ENCODE data around the gene ST6GALNAC3.
"Not testable (repeated sequence)": the region's sequence is repeated elsewhere in the genome, so short reads cannot be mapped to it uniquely, and the experiment has no call there.

The ST6GALNAC3 gene

DNA sequence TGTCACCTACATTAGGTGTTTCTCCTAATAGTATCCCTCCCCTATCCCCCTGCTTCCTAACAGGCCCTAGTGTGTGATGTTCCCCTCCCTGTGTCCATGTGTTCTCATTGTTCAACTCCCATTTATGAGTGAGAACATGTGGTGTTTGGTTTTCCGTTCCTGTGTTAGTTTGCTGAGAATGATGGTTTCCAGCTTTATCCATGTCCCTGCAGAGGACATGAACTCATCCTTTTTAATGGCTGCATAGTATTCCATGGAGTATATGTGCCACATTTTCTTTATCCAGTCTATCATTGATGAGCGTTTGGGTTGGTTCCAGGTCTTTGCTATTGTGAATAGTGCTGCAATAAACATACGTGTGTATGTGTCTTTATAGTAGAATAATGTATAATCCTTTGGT is 267.3 kb downstream of the ST6GALNAC3 start:
- not testable (repeated sequence) for DNase-seq (ENCODE audit: low spot score)

DNA sequence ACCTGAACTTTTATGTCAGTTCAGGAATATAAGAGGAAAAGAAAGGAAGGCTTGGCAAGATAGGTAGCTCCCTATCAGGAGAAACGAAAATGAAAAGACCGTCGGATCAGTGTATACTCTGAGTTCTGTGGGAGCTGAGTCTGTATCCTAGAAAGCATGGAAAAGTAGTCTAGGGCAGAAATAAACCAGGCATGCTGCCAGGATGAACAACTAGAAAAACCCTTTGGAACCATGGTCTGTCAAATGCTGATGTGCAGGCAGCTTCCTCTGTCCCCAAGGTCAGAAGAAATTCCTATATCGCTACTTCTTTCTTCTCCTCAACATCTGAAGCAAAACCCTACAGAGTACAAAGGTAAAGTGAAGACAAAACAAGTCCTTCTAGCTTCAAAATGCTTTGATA is 268.8 kb downstream of the ST6GALNAC3 start:
- no peak for DNase-seq (ENCODE audit: low spot score)

DNA sequence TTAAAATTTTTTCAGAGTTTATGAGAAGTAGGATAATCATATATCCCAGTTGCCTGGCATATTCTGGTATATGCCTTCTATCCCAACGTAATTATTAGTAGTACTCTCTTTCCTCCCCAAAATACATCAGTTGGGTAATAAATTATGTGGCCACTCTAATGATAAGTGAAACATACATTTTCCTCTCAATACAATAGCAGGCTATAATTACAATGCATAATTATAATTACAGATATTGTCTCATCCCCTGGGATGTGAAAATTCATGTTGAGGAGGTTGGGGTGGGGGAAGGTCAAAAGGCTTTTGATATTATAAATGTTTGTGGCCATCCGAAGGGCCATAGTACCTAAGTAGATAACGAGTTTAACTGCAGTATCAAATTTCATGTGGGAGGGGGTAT is 277.1 kb downstream of the ST6GALNAC3 start:
- no peak for DNase-seq (ENCODE audit: low spot score)

DNA sequence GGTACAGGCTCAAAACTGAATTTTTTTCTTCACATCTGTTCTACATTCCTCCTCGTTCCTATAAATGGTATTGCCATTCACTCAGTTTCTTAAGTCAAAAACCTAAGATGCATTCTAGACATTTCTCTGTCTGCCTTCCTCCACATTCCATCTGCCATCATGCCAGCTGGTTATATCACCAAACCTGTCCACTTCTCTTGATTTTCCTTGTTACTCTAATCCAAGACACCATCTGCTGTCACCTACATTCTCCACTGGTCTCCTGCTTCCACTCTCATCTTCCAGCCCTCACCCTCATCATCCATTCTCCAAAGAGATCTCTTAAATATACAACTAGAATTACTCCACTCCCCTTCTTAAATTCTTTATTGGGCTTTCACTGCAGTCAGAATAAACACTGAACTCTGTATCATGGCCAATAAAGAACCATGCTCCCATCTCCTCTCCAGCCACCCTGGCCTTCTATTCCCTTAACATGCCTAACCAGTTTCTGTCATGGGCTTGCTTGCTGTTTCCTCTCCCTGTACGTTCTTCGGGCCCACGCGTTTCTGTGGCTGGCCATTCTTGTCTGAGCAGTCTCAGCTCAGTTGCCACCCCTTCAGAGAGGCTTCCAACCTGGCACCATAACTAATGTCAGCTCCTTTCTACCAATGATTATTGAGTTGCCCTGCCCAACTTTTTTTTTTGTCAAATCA is 278.3 kb downstream of the ST6GALNAC3 start:
- DNase-seq (ENCODE audit: low spot score): no peak

DNA sequence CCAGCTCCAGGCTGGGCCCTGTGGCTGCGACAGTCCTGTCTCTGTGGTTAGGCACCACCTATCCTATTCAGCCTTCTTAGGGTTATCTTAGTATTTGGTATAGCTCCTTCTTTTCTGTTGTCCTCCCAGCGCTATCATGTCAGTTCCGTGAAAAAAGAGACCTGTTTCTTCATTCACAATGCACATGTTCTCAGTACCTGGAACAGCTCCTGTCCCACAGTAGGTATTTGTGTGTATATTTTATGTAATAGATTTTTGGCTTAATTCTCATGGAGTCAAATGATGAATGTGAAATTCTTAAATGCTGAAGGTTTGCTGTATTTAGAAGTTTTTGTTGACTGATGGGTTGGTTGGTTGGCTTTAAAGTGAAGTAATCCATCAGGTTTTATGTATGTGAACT is 279.7 kb downstream of the ST6GALNAC3 start:
- DNase-seq (ENCODE audit: low spot score): no peak

DNA sequence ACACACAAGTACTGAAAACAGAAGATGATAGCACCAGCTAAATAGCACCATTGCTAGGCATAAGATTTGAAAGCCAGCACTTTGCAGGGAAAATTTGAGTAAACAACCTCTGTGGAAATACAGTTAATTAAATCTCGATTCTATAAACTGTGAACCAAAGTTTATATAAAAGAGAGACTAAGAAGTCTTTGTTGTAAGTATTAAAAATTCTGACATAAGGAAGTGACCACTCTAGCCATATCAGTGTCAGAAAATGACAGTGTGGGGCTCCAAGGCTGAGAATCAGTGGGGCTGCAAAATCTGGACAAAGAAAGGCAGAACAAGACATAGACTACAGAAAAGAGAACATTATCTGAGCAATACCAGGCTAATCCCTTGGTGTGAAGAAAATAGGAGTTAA is 292.2 kb downstream of the ST6GALNAC3 start:
- no peak for DNase-seq (ENCODE audit: low spot score)

DNA sequence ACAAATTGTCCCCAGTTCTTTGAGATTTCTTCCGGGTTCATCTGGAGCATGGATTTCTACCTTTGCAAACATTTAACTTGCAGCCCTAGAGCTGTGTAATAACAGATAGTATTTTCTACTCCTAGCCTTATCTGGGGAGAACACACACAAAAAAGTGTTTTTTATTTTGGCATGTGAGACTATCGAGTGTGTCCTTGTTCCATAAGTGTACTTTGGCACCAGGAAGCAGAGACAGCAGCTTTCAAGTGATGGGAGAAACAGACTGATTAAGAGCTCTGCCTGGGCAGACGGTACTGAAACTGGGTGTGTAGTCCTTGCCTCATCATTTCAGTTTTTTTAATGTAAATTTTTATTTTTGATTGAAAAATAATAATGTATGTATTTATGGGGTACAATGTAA is 297.4 kb downstream of the ST6GALNAC3 start:
- DNase-seq (ENCODE audit: low spot score): peak; percentile 39

DNA sequence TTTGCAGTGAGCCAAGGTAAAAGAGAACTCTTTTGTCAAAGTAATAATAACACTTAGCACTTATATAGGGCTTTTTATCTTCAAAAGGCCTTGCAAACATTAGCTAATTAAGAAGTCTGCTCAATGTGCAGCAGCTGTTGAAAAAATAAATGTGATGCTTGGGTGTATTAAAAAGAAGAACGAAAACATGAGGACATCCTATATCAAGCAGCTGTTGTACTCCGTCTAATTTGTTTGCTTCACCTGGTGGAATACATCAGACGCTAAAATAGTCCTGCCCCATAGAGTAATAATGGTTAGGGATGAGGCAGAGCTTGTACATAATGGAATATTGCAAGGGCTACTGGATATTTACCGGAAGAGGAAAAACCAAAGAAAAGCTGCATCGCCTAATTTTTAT is 299.5 kb downstream of the ST6GALNAC3 start:
- DNase-seq (ENCODE audit: low spot score): no peak

DNA sequence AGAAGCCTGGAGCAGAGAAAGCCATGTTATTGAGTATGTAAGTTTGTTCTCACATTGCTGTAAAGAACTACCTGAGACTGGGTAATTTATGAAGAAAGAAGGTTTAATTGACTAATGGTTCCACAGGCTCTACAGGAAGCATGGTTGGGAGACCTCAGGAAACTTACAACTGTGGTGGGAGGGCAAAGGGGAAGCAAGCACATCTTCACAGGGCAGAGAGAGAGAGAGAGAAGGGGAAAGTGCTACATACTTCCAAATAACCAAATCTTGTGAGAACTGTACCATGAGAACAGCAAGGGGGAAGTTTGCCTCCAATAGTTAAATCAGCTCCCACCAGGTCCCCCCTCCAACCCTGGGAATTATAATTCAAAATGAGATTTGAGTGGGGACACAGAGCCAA is 302.7 kb downstream of the ST6GALNAC3 start:
- DNase-seq (ENCODE audit: low spot score): no peak

DNA sequence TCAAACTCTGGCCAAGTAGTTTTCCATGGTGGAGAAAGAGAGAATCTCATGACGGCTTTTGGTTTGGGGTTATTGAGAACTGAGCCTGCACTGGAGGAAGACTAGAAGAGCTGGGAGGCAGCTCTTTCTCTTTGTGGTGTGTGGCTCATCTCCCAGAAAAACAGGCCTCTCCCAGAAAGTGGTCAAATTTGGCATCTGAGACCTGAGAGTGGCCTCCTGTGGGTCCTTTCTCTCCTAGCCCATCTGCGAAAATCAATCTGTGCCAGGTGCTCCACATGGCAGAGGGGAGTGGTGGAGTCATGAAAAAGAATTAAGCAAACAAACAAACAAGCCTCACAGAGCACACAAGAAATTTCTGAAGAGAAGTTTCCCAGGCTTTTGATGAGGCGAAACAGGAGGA is 305.0 kb downstream of the ST6GALNAC3 start:
- no peak for DNase-seq (ENCODE audit: low spot score)

DNA sequence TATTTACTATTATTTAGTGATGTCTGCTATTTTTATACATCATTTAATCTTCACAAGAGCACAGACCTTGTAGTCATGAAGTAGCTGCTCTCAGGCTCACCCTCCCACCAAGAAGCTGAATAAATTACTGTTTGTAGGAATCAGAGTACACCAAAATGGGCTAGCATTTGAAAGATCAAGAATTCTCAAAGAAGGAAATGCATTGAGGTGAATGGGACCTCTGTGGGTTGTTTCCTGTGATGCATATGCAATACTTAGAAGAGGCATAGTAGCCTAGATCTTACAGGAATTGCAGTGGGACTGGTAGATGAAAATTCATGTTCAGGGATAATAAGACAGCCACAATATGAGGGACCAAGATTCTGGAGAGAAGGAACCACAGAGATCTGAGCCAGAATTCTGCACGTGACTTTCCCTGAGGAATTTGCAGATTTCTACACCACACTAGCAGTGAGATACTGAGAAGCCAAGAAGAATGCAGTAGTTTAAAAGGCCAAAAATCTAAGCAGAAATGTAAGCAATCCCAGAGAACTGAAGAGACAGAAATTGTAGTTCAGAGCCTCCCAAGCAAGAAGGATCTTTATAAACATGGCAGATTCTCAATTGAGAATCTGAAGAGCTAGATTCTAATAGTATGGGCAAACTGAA is 307.0 kb downstream of the ST6GALNAC3 start:
- DNase-seq (ENCODE audit: low spot score): no peak

DNA sequence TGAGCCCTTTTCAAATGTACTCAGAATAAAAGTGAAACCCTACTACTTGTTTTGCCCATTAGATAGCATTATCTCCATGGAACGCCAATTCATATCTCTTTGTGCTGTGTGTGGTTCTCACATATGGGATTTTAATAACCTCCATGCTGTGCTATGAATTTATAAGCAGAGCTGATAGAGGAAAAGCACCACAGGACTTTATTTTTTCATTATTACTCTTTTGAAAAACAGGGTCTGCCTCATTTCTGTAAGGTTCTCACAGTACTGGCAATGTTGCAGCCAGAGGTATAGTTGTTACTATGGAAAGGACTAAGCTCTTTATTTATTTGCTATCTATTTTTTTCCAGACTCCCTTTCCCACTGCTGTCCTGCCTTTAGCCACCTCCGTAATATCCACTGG is 313.7 kb downstream of the ST6GALNAC3 start:
- DNase-seq (ENCODE audit: low spot score): no peak

DNA sequence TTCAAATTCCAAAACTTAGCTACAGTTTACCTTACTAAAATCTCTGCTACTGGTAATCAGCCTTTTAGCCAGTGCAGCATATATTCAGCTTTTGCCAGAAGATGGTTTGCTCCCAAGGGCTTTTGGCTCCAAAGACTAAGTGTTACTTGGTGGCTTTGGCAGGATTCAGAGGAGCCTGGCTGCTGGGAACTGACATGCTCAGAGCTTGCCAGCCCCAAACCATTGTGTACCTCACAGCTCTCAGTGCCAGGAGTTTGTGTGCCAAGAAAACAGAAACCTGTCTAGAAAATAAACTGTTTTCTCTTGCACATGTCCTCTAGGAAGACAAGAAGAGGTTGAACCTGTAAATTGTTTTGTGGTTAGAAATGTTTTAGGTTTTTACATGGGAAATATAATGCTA is 315.9 kb downstream of the ST6GALNAC3 start:
- DNase-seq (ENCODE audit: low spot score): peak; percentile 79

DNA sequence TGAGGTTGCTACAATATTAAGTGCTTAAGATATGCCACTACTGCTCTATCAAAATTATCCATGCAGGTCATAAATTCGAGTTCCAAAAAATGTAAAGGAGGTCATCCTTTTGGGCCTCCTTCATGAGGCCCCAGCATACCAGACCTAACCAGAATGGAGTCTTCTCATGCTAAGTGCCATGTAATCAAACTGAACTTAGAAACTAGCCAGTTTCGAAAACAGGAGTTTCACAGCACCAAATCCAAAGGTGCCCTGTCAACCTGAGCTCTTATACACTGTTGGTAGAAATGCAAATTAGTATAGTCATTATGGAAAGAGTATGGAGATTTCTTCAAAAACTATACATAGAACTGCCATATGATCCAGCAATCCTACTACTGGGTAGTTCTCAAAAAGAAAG is 320.5 kb downstream of the ST6GALNAC3 start:
- no peak for DNase-seq (ENCODE audit: low spot score)

DNA sequence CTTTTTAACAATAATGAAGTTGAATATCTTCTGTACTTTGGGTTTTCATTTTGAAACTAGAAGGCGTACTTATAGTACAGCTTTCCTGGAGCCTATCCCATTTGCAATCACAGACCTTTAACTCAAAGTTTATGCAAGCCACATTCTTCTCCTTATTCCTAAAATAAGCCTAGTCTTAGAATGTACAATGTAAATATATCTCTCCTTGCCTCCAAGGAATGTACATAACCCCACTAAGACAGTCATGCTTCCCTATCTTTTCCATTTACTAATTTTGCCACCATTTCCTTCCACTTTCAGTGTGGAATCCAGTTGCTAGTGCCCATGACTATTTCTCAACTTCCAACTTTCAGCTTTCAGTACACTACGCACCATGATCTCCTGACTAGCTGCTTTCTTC is 327.6 kb downstream of the ST6GALNAC3 start:
- no peak for DNase-seq (ENCODE audit: low spot score)

DNA sequence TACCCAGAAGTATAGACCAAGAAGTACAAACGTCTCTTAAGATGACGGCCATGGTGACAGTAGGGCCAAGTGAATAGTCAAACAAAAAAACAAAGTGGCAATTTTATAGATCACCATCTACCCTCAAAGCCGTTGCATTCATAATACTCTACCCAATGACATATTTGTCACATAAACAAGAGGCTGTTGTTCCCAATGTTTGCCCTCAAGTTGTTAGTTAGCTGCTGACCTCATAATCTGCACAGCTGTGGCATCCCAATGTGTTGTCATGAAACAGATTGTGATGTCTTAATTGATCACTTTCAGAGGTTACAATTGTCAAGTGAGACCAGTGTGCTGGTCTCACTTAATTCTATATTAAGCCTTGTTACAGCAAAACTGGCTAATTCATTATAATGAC is 333.8 kb downstream of the ST6GALNAC3 start:
- peak; percentile 51 for DNase-seq (ENCODE audit: low spot score)

DNA sequence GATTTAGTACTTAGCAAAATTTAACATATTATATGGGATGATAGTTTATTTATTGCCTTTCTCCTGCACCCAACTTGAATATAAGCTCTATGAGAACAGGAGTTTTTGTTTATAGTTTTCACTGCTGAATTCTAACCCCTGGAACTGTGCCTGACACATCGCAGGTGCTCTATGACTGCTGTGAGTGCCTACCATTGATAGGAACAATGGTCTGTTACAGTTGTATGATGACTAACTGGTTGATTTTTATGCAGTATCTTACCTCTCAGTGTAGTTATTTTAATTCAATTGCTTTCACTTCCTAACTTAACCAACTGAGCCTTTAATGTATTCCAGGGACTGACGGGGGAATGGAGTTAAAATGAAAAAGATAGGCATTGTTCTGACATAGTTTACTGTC is 336.0 kb downstream of the ST6GALNAC3 start:
- DNase-seq (ENCODE audit: low spot score): no peak

DNA sequence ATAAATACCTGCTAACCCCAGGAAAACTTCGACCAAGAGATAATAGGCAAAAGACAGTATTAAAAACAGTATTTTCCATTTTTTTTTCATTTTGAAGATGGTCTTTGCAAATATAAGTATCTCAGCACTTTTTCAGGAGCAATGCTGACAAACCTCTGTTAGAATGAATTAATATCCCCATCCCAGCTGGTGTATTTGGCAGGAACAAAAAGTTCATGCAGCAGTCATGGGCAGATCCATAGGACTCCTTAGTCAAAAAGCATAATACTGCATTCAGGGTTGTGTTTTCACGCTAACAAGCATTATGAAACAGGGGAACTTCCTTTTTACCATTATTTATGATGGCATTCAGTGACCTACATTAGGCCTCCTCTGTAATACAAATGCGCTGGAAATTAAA is 344.0 kb downstream of the ST6GALNAC3 start:
- no peak for DNase-seq (ENCODE audit: low spot score)

DNA sequence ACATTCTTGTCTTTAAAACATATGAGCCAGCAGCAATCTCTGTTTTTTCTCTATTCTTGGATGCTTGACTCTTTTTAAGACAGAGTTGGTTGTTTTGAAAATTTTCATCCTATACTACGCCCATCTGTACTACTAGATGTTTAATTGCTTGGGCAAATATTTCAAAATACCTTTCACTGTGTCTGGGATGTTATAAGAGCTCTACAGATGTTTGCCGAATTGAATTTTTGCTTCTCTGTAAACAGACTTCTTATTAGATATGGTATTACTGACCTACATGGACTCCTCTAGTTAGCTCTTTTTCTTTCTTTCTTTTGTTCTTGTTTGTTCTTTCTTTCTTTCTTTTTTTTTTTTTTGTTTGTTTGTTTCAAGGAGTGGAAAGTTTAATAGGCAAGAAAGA is 345.1 kb downstream of the ST6GALNAC3 start:
- no peak for DNase-seq (ENCODE audit: low spot score)

DNA sequence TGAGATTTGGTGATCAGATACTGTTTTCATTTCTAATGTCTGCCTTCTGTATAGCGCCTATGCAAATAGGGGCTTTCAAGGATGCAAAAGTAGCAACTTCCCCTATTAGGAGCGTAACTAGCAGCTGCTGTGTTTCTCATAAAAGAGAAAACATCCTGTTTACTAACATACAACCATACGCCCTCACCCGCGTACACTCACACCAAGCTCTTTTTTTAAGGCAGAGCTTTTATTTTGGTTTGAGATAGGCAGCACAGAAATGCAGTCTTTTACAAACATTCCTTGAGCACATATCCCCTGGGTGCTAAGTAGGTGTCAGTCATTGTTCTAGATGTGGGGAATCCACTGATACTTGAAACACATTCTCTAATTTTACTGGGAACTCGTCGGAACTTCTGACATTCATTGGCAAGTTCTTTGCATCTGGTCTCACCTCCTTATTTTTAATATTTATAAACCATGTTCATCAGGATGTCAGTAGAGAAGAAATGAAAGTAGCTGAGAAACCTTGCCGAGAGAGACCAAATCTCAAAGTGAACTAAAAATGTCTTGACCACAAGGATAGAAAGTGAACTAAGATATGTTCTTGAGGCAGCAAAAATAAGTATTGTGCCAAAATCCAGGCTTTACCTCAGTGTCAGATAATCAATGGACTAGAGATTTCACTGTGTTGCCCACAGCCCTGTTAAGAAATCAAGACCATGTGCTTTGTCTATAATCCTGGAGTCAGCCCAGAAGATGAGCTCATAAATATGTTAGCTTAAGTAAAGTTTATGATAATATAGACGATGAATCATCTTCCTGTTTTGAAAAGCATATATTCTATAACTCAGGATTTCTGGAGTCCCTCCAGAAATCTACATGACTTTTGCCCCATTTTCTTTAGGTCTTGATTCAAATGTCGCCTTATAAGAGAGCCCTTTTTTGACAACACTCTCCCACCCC is 350.9 kb downstream of the ST6GALNAC3 start:
- DNase-seq (ENCODE audit: low spot score): no peak

DNA sequence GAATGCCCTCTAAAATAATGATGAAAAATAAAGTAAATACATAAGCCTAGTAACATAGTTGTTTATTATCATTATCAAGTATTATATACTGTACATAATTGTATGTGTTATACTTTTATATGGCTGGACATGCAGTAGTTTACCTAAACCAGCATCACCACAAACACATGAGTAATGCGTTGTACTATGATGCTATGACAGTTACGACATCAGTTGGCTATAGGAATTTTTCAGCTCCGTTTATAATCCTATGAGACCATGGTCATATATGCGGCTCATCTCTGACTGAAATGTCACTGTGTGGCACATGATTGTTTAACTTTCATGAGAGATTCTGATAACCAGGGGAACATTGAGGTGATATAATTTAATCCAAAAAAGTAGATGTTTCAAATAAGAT is 352.1 kb downstream of the ST6GALNAC3 start:
- no peak for DNase-seq (ENCODE audit: low spot score)

DNA sequence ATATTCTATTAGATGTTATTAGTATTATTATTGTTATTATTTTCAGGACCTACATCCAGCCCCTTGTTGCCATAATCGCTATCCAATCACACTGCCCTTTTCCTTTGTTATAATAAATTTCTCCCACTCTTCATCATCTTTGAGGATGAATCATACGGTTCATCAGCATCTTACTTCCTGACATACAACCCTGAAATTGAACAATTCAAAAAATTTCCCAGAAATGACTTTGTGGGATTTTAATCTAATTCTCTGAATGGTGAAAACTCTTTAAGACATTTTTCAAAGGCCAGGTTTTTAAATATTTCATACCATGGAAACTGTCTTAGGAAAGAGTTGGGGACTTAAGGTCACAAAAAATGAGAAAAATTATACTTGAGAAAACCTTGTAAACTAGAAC is 353.5 kb downstream of the ST6GALNAC3 start:
- no peak for DNase-seq (ENCODE audit: low spot score)

DNA sequence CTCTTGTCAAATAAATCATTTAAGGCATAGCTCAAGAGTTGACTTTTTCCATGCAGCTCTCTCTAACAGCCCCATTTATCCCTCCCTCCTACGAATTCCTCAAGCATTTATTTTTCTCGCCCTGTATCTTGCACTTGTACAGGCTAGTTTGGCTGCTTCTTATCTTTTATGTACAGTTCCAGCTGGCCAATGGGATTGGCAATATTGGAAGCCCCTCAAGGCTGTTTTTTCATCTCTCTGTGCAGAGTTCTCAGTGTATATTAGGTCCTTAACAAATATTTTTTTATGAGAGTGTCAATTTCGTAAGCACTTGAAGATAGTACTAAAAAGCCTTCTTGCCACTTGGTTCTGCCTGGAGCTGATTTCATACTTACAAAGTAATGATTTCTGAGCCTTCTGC is 356.0 kb downstream of the ST6GALNAC3 start:
- no peak for DNase-seq (ENCODE audit: low spot score)
